ENCODE data around the gene AP4B1.
"Not testable (repeated sequence)": the region's sequence is repeated elsewhere in the genome, so short reads cannot be mapped to it uniquely, and the experiment has no call there.

Gene AP4B1

DNA sequence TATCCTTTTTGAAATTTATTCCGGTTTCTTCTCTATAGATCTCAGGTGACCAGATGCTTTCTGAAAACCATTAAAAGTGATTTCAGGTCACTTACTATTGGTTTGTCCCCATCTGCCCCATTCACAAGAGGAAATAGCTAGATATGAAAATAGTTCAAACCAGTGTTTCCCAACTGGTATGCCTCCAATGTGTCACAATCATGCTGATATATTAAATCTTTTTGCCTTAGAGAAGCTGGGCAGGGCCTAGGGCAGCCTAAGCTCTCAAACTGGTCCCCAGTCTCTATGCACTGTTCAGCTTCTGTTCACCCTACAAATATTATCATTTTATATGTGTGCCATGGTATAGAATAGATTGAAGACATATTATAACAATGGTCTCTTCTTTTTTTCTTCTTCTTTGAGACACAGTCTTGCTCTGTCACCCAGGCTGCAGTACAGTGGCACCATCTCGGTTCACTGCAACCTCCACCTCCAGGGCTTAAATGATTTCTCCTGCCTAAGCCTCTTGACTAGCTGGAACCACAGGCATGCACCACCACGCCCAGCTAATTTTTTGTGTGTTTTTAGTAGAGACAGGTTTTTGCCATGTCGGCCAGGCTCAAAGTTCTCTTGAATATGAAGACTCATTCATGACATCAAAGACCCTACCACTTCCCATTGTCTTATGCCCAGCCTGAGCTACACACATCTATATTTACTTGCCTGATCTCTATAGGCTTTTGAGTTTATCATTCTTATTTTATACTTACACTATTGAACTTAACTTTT lies 48.8 kb downstream of the AP4B1 start:
- no peak for DNase-seq

DNA sequence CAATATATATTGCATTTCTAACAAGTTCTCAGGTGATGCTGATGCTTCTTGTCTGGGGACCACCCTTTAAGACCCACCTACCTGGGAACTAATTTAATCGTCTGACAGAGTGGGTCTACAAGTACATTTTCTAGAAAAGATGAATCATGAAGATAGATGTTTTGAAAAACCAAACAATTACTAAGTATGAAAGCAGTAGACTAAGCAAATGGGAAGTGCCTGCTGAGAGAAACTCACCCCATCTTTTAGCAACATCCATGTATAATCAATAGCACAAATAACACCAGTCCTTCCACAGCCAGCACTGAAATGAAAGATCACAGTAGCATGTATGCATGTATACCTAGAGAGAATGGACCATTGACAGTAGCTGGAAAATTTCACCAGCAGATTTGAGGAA lies 50.4 kb downstream of the AP4B1 start:
- no peak for DNase-seq

DNA sequence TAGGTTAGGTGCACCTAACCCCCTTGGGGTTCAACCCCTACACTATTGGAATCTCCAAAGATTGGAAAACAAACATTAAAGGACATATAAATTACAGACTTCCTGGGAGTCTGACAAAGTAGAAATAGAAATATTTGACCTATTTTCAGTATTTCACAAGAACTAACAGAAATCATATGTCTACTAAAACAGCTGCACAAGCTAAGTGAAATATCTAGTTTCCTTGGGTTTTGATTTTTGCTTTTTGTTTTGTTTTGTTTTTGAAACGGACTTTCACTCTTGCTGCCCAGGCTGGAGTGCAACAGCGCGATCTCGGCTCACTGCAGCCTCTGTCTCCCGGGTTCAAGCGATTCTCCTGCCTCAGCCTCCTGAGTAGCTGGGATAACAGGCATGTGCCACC lies 51.9 kb downstream of the AP4B1 start:
- DNase-seq, result not testable (repeated sequence)

DNA sequence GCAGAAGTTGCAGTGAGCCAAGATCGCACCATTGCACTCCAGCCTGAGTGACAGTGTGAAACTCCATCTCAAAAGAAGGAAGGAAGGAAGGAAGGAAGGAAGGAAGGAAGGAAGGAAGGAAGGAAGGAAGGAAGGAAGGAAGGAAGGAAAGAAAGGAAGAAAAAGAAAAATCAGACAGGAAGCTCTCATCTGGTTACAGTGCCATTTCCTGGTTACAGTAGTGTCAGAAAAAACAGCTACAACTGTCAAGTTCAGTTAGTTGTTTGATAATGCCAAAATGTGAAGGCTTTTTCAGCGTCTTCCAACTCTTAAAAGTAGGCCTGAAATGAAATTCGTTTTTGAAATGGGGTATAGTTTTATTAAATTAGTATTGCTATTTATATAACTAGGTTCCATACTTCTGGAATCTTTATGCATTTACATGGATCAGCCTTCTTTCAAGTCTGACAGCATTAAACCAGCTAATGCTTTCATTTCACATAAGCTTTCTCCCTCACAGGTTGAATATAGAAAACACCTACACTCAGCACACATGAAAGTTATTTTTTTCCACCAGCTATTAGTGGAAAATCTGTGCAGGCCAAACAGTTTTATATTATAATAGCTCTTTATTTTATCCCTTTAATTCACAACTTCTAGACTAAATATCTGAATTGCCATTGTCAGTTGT lies 54.3 kb downstream of the AP4B1 start:
- DNase-seq, result no peak

DNA sequence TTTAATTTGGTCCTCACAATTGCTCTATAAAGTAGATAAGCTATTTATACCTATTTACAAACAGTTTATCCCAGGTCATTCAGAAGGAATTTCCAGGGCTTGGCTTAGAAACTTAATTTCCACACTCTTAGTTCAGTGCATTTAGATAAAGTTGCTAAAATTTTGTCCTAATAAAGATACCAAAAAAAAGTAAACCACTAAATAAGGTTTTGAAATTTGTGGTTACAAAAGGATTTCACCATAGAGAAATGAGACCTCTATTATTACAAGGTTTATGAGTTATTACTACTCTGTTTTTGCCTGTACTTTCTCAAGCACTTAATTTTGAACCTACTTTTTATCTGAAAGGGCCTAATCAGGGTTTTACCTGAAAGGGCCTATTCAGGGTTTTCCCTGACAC lies 55.5 kb downstream of the AP4B1 start:
- DNase-seq, result no peak

DNA sequence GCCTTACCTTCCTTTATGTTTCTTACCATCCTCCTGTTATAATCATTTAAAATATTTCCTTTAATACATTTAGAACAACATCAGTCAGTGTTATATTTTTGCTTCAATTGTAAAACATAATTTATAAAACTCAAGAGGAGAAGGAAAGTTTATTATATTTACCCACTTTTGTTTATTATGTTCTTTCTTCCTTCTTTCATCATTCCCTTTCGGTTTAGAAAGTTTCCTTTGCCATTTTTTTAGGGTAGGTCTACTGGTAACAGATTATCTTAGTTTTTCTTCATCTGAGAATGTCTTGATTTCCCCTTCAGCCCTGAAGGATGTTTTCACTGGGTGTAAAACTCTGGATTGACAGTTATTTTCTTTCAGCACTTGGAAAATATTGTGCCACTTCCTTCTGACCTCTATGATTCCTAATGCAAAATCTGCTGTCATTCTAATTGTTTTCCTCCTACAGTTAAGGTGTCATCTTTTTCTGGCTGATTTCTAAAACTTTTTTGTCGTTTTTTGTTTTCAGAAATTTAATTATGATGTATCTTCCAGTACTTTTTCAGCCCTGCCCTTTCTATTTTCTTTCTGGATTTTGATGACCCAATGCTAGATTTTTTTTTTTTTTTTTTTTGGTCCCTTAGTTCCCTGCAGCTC lies 58.1 kb downstream of the AP4B1 start:
- no peak for DNase-seq

All from DMS153 (cell line).